Fibroblast of lung (primary cell): ENCODE measurements around the gene AMMECR1L. TPM values are rescaled to one million over a fixed set of nuclear protein-coding genes. Genes with fewer than 3 reads are reported as not detected.

Source experiments
- DNase-seq, 2 donors: peaks; one replicate each; pipeline versions ENCODE4 v3.0.0 to v3.0.0-alpha.2; 2010; ENCODE audit warnings: low read depth in 2 of 2
- H2AFZ ChIP-seq: 2 replicates; pipeline ENCODE4 v1.5.1; 2012; ENCODE audit warnings: low read length, control low read depth, inconsistent platforms
- H3K27ac ChIP-seq: 2 replicates; pipeline ENCODE4 v1.5.1; 2011; ENCODE audit warnings: low read length, control low read depth; ENCODE audit not compliant: insufficient read depth
- H3K27me3 ChIP-seq: 2 replicates; pipeline ENCODE4 v1.5.1; 2011; ENCODE audit warnings: mild to moderate bottlenecking, low read length; ENCODE audit not compliant: control insufficient read depth, insufficient read depth
- H3K36me3 ChIP-seq: 2 replicates; pipeline ENCODE4 v1.5.1; 2011; ENCODE audit warnings: low read length; ENCODE audit not compliant: control insufficient read depth, insufficient read depth
- H3K4me1 ChIP-seq: 2 replicates; pipeline ENCODE4 v1.5.1; 2011; ENCODE audit warnings: low read length; ENCODE audit not compliant: control insufficient read depth, insufficient read depth; ENCODE audit errors: extremely low read depth
- H3K4me2 ChIP-seq: 2 replicates; pipeline ENCODE4 v1.5.1; 2011; ENCODE audit warnings: low read length, control low read depth; ENCODE audit not compliant: insufficient read depth; ENCODE audit errors: extremely low read depth
- H3K4me3 ChIP-seq, 4 experiments: fragments of 200-600 bp in 1 of 4; sonication (generic) in 1 of 4; replicated peaks in 1 of 4; 2 replicates each; pipeline ENCODE4 v1.5.1; 2011 to 2016; ENCODE audit warnings: low read length in 4 of 4, low read depth in 3 of 4, mild to moderate bottlenecking in 3 of 4, control low read depth in 2 of 4, inconsistent platforms in 1 of 4, mixed read lengths in 1 of 4; ENCODE audit not compliant: insufficient read depth in 1 of 4; ENCODE audit errors: control extremely low read depth in 1 of 4
- H3K79me2 ChIP-seq: 2 replicates; pipeline ENCODE4 v1.5.1; 2012; ENCODE audit warnings: mild to moderate bottlenecking, low read length, inconsistent platforms; ENCODE audit not compliant: control insufficient read depth, insufficient read depth
- H3K9ac ChIP-seq: 2 replicates; pipeline ENCODE4 v1.5.1; 2011; ENCODE audit warnings: mild to moderate bottlenecking, low read length, control low read depth; ENCODE audit not compliant: insufficient read depth
- H3K9me3 ChIP-seq: 2 replicates; pipeline ENCODE4 v1.5.1; 2012; ENCODE audit warnings: low read depth, low read length; ENCODE audit not compliant: control insufficient read depth, insufficient read depth
- H4K20me1 ChIP-seq: 2 replicates; pipeline ENCODE4 v1.5.1; 2011; ENCODE audit warnings: low read length; ENCODE audit not compliant: control insufficient read depth, insufficient read depth; ENCODE audit errors: extremely low read depth
- EZH2 ChIP-seq: IDR thresholded peaks from 2 replicates; pipeline ENCODE4 v1.5.1; 2012; ENCODE audit warnings: low read length, control low read depth, mild to moderate bottlenecking; ENCODE audit errors: missing control alignments
- polyA plus RNA-seq, 2 donors: library from polyadenylated mRNA; depleted of rRNA in 1 of 2; stranded (reverse) in 1 of 2; unstranded in 1 of 2; fragments of >200 nt; gene quantifications; 2 replicates each; pipeline ENCODE4 v1.2.1, GENCODE V29; 2011 to 2012; ENCODE audit warnings: missing spikeins in 1 of 2
- total RNA-seq: library from RNA; depleted of rRNA; stranded (reverse); fragments of >200 nt; gene quantifications from 2 replicates; pipeline ENCODE4 v1.2.1, GENCODE V29; 2014
- TF ChIP-seq, protein P1 (sequence below), 2 donors: IDR thresholded peaks in 1 of 2; conservative IDR thresholded peaks in 1 of 2; 1 replicate in 1 of 2; 2 replicates in 1 of 2; pipeline ENCODE4 v1.5.1; 2011 to 2012; ENCODE audit warnings: low read length in 2 of 2, control low read depth in 1 of 2, inconsistent platforms in 1 of 2, low read depth in 1 of 2, mild to moderate bottlenecking in 1 of 2

AMMECR1L gene
- total and polyA plus RNA-seq, 2 donors (not counting 1 experiment from before 2014, with no cell fraction given) = 16.8 TPM

DNA sequence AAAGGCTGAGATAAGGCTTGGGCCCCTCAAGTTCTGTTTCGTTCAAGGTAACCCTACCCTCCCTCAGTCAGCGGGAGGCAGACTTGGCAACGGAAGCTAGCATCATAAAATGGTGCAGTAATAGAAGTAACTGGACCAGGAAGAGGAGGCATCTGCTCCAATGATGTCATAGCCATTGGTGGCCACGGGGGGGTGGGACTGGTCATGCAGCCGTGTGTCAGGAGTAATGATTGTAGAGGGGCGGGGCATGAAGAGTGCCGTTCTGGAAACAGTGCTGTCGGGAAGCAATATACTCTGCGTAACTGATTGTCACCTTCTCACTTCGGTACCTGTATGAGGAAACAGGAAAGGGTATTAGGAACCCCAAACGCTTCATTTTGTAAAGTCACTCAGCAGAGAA lies 20.9 kb downstream of the AMMECR1L start:
- no peak overlapping the region for H3K9ac ChIP-seq
- H3K4me2 ChIP-seq = no peak overlapping the region
- H3K36me3 ChIP-seq = peaks cover 31% of the 10 kb centered on the region
- no peaks in the 10 kb centered on the region for H3K79me2 ChIP-seq
- no peak overlapping the region for H3K4me3 ChIP-seq
- no peak for DNase-seq
- H3K9me3 ChIP-seq = no peaks in the 10 kb centered on the region
- TF ChIP-seq EZH2 = no peak
- TF ChIP-seq, protein P1, sequence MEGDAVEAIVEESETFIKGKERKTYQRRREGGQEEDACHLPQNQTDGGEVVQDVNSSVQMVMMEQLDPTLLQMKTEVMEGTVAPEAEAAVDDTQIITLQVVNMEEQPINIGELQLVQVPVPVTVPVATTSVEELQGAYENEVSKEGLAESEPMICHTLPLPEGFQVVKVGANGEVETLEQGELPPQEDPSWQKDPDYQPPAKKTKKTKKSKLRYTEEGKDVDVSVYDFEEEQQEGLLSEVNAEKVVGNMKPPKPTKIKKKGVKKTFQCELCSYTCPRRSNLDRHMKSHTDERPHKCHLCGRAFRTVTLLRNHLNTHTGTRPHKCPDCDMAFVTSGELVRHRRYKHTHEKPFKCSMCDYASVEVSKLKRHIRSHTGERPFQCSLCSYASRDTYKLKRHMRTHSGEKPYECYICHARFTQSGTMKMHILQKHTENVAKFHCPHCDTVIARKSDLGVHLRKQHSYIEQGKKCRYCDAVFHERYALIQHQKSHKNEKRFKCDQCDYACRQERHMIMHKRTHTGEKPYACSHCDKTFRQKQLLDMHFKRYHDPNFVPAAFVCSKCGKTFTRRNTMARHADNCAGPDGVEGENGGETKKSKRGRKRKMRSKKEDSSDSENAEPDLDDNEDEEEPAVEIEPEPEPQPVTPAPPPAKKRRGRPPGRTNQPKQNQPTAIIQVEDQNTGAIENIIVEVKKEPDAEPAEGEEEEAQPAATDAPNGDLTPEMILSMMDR (conservative IDR thresholded peaks at IDR 0.05 in 1 of 2, IDR thresholded peaks at IDR 0.05 in 1 of 2; ENCODE audit: low read depth in 1 of 2, low read length in 2 of 2) = no peak
- H3K27ac ChIP-seq = no peak overlapping the region
- H2AFZ ChIP-seq = no peak overlapping the region
- no peaks in the 10 kb centered on the region for H3K4me1 ChIP-seq
- H3K27me3 ChIP-seq = no peaks in the 10 kb centered on the region
- H4K20me1 ChIP-seq = no peaks in the 10 kb centered on the region

DNA sequence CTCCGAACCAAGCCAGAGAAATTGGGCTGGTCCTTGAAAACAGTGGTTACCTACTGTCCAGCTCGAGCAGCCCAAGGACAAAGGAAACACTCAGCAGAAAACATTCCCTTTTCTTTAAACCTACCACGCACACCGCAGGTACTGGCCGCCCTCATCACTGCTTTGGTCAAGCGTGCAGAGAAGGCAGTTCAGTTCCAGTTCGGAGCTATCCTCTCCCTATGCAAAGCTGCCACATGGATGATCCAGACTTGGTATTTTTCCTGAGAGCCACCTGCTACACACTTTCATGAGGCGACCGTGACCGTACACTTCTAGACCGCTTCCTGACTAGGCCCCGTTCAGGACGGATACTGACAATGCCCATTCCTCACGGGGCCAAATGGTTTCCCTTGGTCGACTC lies 23.5 kb downstream of the AMMECR1L start:
- H3K4me3 ChIP-seq = no peak overlapping the region
- no peak overlapping the region for H3K27ac ChIP-seq
- no peaks in the 10 kb centered on the region for H3K4me1 ChIP-seq
- no peak for DNase-seq
- no peaks in the 10 kb centered on the region for H3K9me3 ChIP-seq
- no peak for TF ChIP-seq EZH2
- TF ChIP-seq, protein P1 (conservative IDR thresholded peaks at IDR 0.05 in 1 of 2, IDR thresholded peaks at IDR 0.05 in 1 of 2; ENCODE audit: low read depth in 1 of 2, low read length in 2 of 2) = no peak
- H4K20me1 ChIP-seq = no peaks in the 10 kb centered on the region
- no peak overlapping the region for H3K9ac ChIP-seq
- H2AFZ ChIP-seq = no peak overlapping the region
- no peak overlapping the region for H3K4me2 ChIP-seq
- H3K36me3 ChIP-seq = peaks cover 22% of the 10 kb centered on the region
- H3K79me2 ChIP-seq = peaks cover 7% of the 10 kb centered on the region
- H3K27me3 ChIP-seq = no peaks in the 10 kb centered on the region

DNA sequence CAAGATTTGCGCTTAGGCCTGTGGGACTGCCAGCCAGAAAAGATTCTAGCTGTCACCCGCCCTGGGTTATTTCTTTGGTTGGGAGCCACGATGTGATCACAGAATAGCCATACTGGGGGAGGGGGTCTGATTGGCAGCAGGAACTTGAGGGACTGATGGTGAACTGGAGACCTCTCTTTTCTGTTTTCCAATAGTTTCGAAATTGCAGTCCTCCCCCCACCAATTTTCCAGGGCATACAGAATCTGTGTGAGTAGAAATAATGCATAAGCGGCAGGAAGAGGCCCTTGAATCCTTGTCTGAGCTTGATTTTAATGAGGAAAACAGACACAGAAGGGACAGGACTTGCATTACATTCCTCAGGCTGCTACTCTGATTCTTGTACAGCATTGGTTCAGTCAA lies 25.6 kb downstream of the AMMECR1L start:
- Histone ChIP-seq H3K9ac (no peak overlapping the region), H3K79me2 (peaks cover 26% of the 10 kb centered on the region), H2AFZ (no peak overlapping the region), H3K9me3 (no peaks in the 10 kb centered on the region), H3K4me1 (no peaks in the 10 kb centered on the region), H3K4me2 (no peak overlapping the region), H4K20me1 (no peaks in the 10 kb centered on the region), H3K4me3 (no peak overlapping the region), H3K27me3 (no peaks in the 10 kb centered on the region), H3K27ac (no peak overlapping the region), H3K36me3 (peaks cover 15% of the 10 kb centered on the region)
- no peak for DNase-seq
- no peak for TF ChIP-seq EZH2
- TF ChIP-seq, protein P1 (conservative IDR thresholded peaks at IDR 0.05 in 1 of 2, IDR thresholded peaks at IDR 0.05 in 1 of 2; ENCODE audit: low read depth in 1 of 2, low read length in 2 of 2) = no peak
